ENCODE measurements around the gene RHOH.

DNA sequence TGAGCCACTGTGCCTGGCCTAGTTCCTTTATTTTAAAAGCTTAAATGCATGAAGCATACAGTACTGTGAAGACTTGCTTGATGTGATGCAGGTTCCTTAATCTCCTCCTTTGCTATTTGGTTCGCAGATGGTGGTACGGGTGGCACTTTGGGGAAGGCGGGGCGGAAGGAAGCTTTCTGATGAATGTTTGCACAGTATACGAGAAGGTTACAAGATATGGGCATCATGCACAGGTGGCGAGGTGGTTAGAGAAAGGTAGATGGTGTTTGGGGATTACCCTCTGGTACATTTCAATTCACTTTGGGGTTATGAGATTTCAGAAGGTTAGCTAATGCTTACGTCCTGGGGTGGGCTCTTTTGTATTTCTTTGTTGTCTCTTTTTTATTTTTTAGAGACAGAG is 17.2 kb downstream of the RHOH start:
- TF ChIP-seq POLR2A (IDR thresholded peaks at IDR 0.05; ENCODE audit: low read length) (no peak), GATA1 (IDR thresholded peaks at IDR 0.05; ENCODE audit: low read depth, low read length) (no peak)
